ENCODE measurements around the gene GRWD1. TPM values are rescaled to one million over a fixed set of nuclear protein-coding genes. Genes with fewer than 3 reads are reported as not detected.
A peak's percentile ranks its signal among the peaks of the same experiment; 100 is the strongest.

The GRWD1 gene
- total and polyA plus RNA-seq, 2 of the 13 experiments (the other 11 are each of a cell fraction or from before 2014, with no cell fraction given): 10.8 to 46.6 TPM

GRCh38 chr19:48469289-48469881, 23.6 kb downstream of the GRWD1 start, which contains the start of gene CYTH2 (continued):
- TF ChIP-seq ZNF83 (CRISPR knock-in tag; IDR thresholded peaks at IDR 0.05; ENCODE audit: borderline replicate concordance) (no peak), ZNF275 (CRISPR knock-in tag; IDR thresholded peaks at IDR 0.05; ENCODE audit: borderline replicate concordance) (no peak)

GRCh38 chr19:48469934-48470680, 24.3 kb downstream of the GRWD1 start:
- WGBS (ENCODE audit: low lambda C conversion rate): 68% methylated on average over 17 of the region's 20 CpGs
- Histone ChIP-seq H2AFZ (ENCODE audit: low read length) (no peak overlapping the region), H3K9me3 (ENCODE audit: low read length) (no peaks in the 10 kb centered on the region), H3K4me2 (ENCODE audit: low read depth, low read length) (peak overlapping the region; percentile 79), H3K36me3 (replicated peaks in 1 of 2; ENCODE audit: control insufficient read depth in 1 of 2, insufficient read depth in 2 of 2, low read length in 2 of 2) (peaks cover 21 to 44% of the 10 kb centered on the region in 2 experiments; a peak in 4 of 5 replicates), H3K4me1 (ENCODE audit: insufficient read depth, low read length) (peaks cover 17% of the 10 kb centered on the region), H3K27ac (ENCODE audit: extremely low read length, insufficient read depth, low read length) (peak overlapping the region; percentile 91), H3K4me3 (replicated peaks in 1 of 3; ENCODE audit: insufficient read depth in 1 of 3, low read depth in 2 of 3, low read length in 3 of 3) (peak overlapping the region; percentile 76 to 97 (median 82)), H4K20me1 (ENCODE audit: insufficient read depth, low read length) (no peaks in the 10 kb centered on the region; the same call in 1 of the 2 replicates), H3K9ac (ENCODE audit: insufficient read depth, low read depth, low read length) (peak overlapping the region; percentile 94), H3K27me3 (ENCODE audit: control insufficient read depth in 1 of 2, insufficient read depth in 2 of 2, low read length in 2 of 2) (no peaks in the 10 kb centered on the region; a peak in 1 of 5 replicates), H3K79me2 (ENCODE audit: insufficient read depth, low read length) (peaks cover 5% of the 10 kb centered on the region)
- no peak for ATAC-seq
- CTCF ChIA-PET (ENCODE audit: low intra/inter-chr PET ratio, low total read pairs): interaction anchor here (0.6 kb wide), 1 partner anchor 114 kb away, joined by 3 read pairs; no protein-coding TSS in a partner anchor
- POLR2A ChIA-PET: interaction anchor here (0.7 to 1.5 kb wide), 3 partner anchors 17 to 107 kb away, joined by 3 to 7 read pairs (median 3); no protein-coding TSS in a partner anchor
- intact Hi-C loops (cut with micrococcal nuclease; ENCODE audit: unreplicated experiment) (loop anchor here (1.0 kb wide), 1 partner anchor 25 kb away; the partner anchor contains the start of gene GRWD1), in situ Hi-C loops (cut with HindIII; ENCODE audit: extremely low pct_ligation_motif_present, low pct_unique_long_range_greater_than_20kb) (no loop called here)
- FAIRE-seq: no peak
- no TSS peak for BruUV-seq (replicated peaks)
- DNase-seq (ENCODE audit: low spot score): no peak
- TF ChIP-seq ZNF224 (CRISPR knock-in tag; IDR thresholded peaks at IDR 0.05): no peak
- TF ChIP-seq ZBTB1 (CRISPR knock-in tag; IDR thresholded peaks at IDR 0.05; ENCODE audit: borderline replicate concordance): no peak
- no peak for TF ChIP-seq MAFF (IDR thresholded peaks at IDR 0.05; ENCODE audit: low read depth, low read length)
- TF ChIP-seq ZNF724P (CRISPR knock-in tag; IDR thresholded peaks at IDR 0.05; ENCODE audit: borderline replicate concordance): no peak
- TF ChIP-seq MEF2D (CRISPR knock-in tag; IDR thresholded peaks at IDR 0.05): 0 out of 2 replicates have a peak, but pooled peaks have one; percentile 11
- TF ChIP-seq ZBTB2 (CRISPR knock-in tag; IDR thresholded peaks at IDR 0.05; ENCODE audit: low read depth): no peak
- TF ChIP-seq ZNF672 (CRISPR knock-in tag; IDR thresholded peaks at IDR 0.05): no peak
- no peak for TF ChIP-seq ZNF563 (CRISPR knock-in tag; IDR thresholded peaks at IDR 0.05)
- peak; percentile 32 for TF ChIP-seq AGO2 (optimal IDR thresholded peaks at IDR 0.05; ENCODE audit: low read depth, low read length)
- TF ChIP-seq ZNF704 (CRISPR knock-in tag; IDR thresholded peaks at IDR 0.05; ENCODE audit: borderline replicate concordance): 0 out of 2 replicates have a peak, but pooled peaks have one; percentile 8
- TF ChIP-seq ZNF256 (CRISPR knock-in tag; conservative IDR thresholded peaks at IDR 0.05): no peak
- TF ChIP-seq ZC3H13 (CRISPR knock-in tag; IDR thresholded peaks at IDR 0.05): 0 out of 2 replicates have a peak, but pooled peaks have one; percentile 6
- no peak for TF ChIP-seq MBD4 (IDR thresholded peaks at IDR 0.05; ENCODE audit: borderline replicate concordance, low read length)
- no peak for TF ChIP-seq MAFK (conservative IDR thresholded peaks at IDR 0.05 in 1 of 2, IDR thresholded peaks at IDR 0.05 in 1 of 2; ENCODE audit: low read length in 2 of 2)
- peak; percentile 10 for TF ChIP-seq RBM39 (IDR thresholded peaks at IDR 0.05; ENCODE audit: low read depth, low read length, poor library complexity, severe bottlenecking)
- no peak for TF ChIP-seq ZFP36L1 (CRISPR knock-in tag; IDR thresholded peaks at IDR 0.05)

Data from HepG2 (cell line).